PC-3 (cell line): Measurements from ENCODE around the gene NTM.

Experiments used
- EZH2 ChIP-seq: fragments of 300-600 bp; sonication (generic); IDR thresholded peaks from one replicate; pipeline ENCODE4 v1.6.1; 2017; ENCODE audit warnings: antibody characterized with exemption, mild to moderate bottlenecking, low read length; ENCODE audit not compliant: unreplicated experiment
- EZH2phosphoT487 ChIP-seq: fragments of 300-600 bp; sonication (generic); IDR thresholded peaks from 2 replicates; pipeline ENCODE4 v1.6.1; 2018; ENCODE audit warnings: mild to moderate bottlenecking, antibody characterized with exemption, low read length, borderline replicate concordance

- no peak for TF ChIP-seq EZH2phosphoT487
- no peak for TF ChIP-seq EZH2
These were observed 386.2 kb downstream of the NTM start for GRCh38 chr11:131756479-131757110.
